SK-N-SH (cell line): Measurements from ENCODE around the gene HDHD5.

Experiments
- EZH2phosphoT487 ChIP-seq: fragments of 200-600 bp; sonication (generic); IDR thresholded peaks from 2 replicates; pipeline ENCODE4 v1.6.1; 2017; ENCODE audit warnings: low read depth, mixed run types, mild to moderate bottlenecking, antibody characterized with exemption, moderate library complexity, borderline replicate concordance
- FOXJ3 ChIP-seq: sonication (generic); formaldehyde crosslinking; IDR thresholded peaks from 2 replicates; pipeline ENCODE4 v1.5.1; 2020; ENCODE audit warnings: mild to moderate bottlenecking, missing genetic modification reagents
- TAF1 ChIP-seq: IDR thresholded peaks from 2 replicates; pipeline ENCODE4 v1.6.1; 2012; ENCODE audit warnings: low read depth, mild to moderate bottlenecking, low read length, moderate library complexity, borderline replicate concordance

DNA sequence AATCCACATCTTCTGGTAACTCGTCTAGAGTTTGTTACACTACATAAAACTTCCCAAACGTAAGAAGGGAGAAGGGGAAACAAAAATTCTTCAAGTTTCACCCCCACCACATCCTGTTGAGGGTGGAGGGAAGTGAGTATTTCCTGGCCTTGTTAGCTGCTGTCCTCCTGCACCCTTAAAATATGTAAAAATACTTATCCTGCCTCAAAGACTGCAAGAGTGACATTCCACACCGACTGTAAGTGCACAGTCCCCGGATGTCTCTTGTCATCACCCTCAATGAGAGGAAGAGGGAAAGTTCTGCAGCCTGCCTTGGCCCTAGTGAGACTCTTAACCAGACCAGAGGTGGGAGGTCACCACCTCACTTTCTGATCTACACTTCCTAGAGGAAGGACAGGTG is 41.2 kb downstream of the HDHD5 start:
- TF ChIP-seq EZH2phosphoT487 (no peak), FOXJ3 (CRISPR knock-in tag) (no peak), TAF1 (no peak)
